H9 (cell line): ENCODE results near the gene MAGI3. TPM values are rescaled to one million over a fixed set of nuclear protein-coding genes. Genes with fewer than 3 reads are reported as not detected.

Experiments used
- DNase-seq: peaks from one replicate; pipeline ENCODE4 v3.0.0-alpha.2; 2017
- H2AFZ ChIP-seq: one replicate; pipeline ENCODE4 v1.6.1; 2013; ENCODE audit warnings: mild to moderate bottlenecking, low read length, control low read depth, moderate library complexity
- H2AK5ac ChIP-seq: 2 replicates; pipeline ENCODE4 v1.6.1; 2013; ENCODE audit warnings: low read length, control low read depth, mixed read lengths; ENCODE audit not compliant: insufficient read length
- H2BK120ac ChIP-seq: one replicate; pipeline ENCODE4 v1.6.1; 2013; ENCODE audit warnings: low read depth, mild to moderate bottlenecking, low read length, control low read depth, inconsistent platforms; ENCODE audit not compliant: poor library complexity, severe bottlenecking
- H2BK12ac ChIP-seq: 2 replicates; pipeline ENCODE4 v1.6.1; 2013; ENCODE audit warnings: low read length, control low read depth, mixed read lengths, low read depth; ENCODE audit not compliant: insufficient read length
- H2BK15ac ChIP-seq: 2 replicates; pipeline ENCODE4 v1.6.1; 2013; ENCODE audit warnings: low read depth, low read length, control low read depth
- H2BK20ac ChIP-seq: one replicate; pipeline ENCODE4 v1.6.1; 2013; ENCODE audit warnings: low read depth, mild to moderate bottlenecking, low read length, control low read depth, inconsistent platforms; ENCODE audit not compliant: poor library complexity, severe bottlenecking
- H2BK5ac ChIP-seq: 2 replicates; pipeline ENCODE4 v1.6.1; 2013; ENCODE audit warnings: low read length, control low read depth, mixed read lengths; ENCODE audit not compliant: insufficient read length
- H3K14ac ChIP-seq: 2 replicates; pipeline ENCODE4 v1.6.1; 2013; ENCODE audit warnings: low read length, control low read depth; ENCODE audit not compliant: insufficient read depth
- H3K18ac ChIP-seq: 2 replicates; pipeline ENCODE4 v1.6.1; 2013; ENCODE audit warnings: low read depth, mild to moderate bottlenecking, mixed read lengths, low read length, control low read depth; ENCODE audit not compliant: insufficient read length
- H3K23ac ChIP-seq: 2 replicates; pipeline ENCODE4 v1.6.1; 2013; ENCODE audit warnings: low read length, control low read depth, mixed read lengths, low read depth; ENCODE audit not compliant: insufficient read length
- H3K23me2 ChIP-seq: 2 replicates; pipeline ENCODE4 v1.6.1; 2013; ENCODE audit warnings: low read depth, mild to moderate bottlenecking, mixed read lengths, low read length, control low read depth; ENCODE audit not compliant: insufficient read length, poor library complexity, severe bottlenecking
- H3K27ac ChIP-seq: 2 replicates; pipeline ENCODE4 v1.5.1; 2013; ENCODE audit warnings: low read length, control low read depth, mixed read lengths, low read depth; ENCODE audit not compliant: insufficient read length
- H3K27me3 ChIP-seq: 2 replicates; pipeline ENCODE4 v1.6.1; 2013; ENCODE audit warnings: low read length, control low read depth, inconsistent platforms; ENCODE audit not compliant: insufficient read depth
- H3K4ac ChIP-seq: 2 replicates; pipeline ENCODE4 v1.6.1; 2013; ENCODE audit warnings: low read depth, mild to moderate bottlenecking, control low read depth, inconsistent platforms, low read length, moderate library complexity
- H3K4me1 ChIP-seq: 2 replicates; pipeline ENCODE4 v1.6.1; 2013; ENCODE audit warnings: low read length, control low read depth, inconsistent platforms; ENCODE audit not compliant: insufficient read depth
- H3K4me2 ChIP-seq: 2 replicates; pipeline ENCODE4 v1.6.1; 2013; ENCODE audit warnings: low read length, control low read depth, mixed read lengths; ENCODE audit not compliant: insufficient read length, insufficient read depth
- H3K56ac ChIP-seq: 2 replicates; pipeline ENCODE4 v1.6.1; 2013; ENCODE audit warnings: low read depth, mild to moderate bottlenecking, mixed read lengths, low read length, control low read depth; ENCODE audit not compliant: insufficient read length
- H3K79me1 ChIP-seq: 2 replicates; pipeline ENCODE4 v1.6.1; 2013; ENCODE audit warnings: low read depth, mild to moderate bottlenecking, moderate library complexity, low read length, control low read depth, inconsistent platforms; ENCODE audit not compliant: insufficient read depth, poor library complexity, severe bottlenecking
- H3K79me2 ChIP-seq: 2 replicates; pipeline ENCODE4 v1.6.1; 2013; ENCODE audit warnings: low read length, control low read depth, inconsistent platforms; ENCODE audit not compliant: insufficient read depth
- H3K9ac ChIP-seq: 2 replicates; pipeline ENCODE4 v1.6.1; 2013; ENCODE audit warnings: low read length, control low read depth, mixed read lengths; ENCODE audit not compliant: insufficient read length; ENCODE audit errors: extremely low read depth
- H3K9me3 ChIP-seq: one replicate; pipeline ENCODE4 v1.6.1; 2013; ENCODE audit warnings: low read depth, low read length, inconsistent platforms; ENCODE audit not compliant: control insufficient read depth
- H3T11ph ChIP-seq: one replicate; pipeline ENCODE4 v1.6.1; 2013; ENCODE audit warnings: mild to moderate bottlenecking, low read length, control low read depth, inconsistent platforms
- H4K20me1 ChIP-seq: one replicate; pipeline ENCODE4 v1.6.1; 2013; ENCODE audit not compliant: control insufficient read depth, insufficient read length, insufficient read depth
- H4K5ac ChIP-seq: 2 replicates; pipeline ENCODE4 v1.6.1; 2013; ENCODE audit warnings: low read depth, mild to moderate bottlenecking, mixed read lengths, low read length, control low read depth; ENCODE audit not compliant: insufficient read length
- H4K8ac ChIP-seq: replicated peaks from 2 replicates; pipeline ENCODE4 v1.6.1; 2013; ENCODE audit warnings: low read length, control low read depth, mixed read lengths, low read depth; ENCODE audit not compliant: insufficient read length
- H4K91ac ChIP-seq: 2 replicates; pipeline ENCODE4 v1.6.1; 2013; ENCODE audit warnings: low read depth, mild to moderate bottlenecking, moderate library complexity, mixed read lengths, low read length, control low read depth; ENCODE audit not compliant: insufficient read length
- H3K27ac Mint-ChIP-seq, 3 experiments: 2 replicates in 2 of 3; 3 replicates in 1 of 3; pipeline ENCODE4 v1.8.0; 2020 to 2021; ENCODE audit warnings: mixed read lengths in 3 of 3, mild to moderate bottlenecking in 1 of 3, moderate library complexity in 1 of 3
- H3K27me3 Mint-ChIP-seq: 2 replicates; pipeline ENCODE4 v1.8.0; 2021; ENCODE audit warnings: low read depth, mild to moderate bottlenecking, moderate library complexity, mixed read lengths
- H3K36me3 Mint-ChIP-seq, 3 experiments: 2 replicates in 2 of 3; 3 replicates in 1 of 3; pipeline ENCODE4 v1.8.0; 2020 to 2021; ENCODE audit warnings: low read depth in 3 of 3, mixed read lengths in 3 of 3; ENCODE audit not compliant: insufficient read depth in 1 of 3
- H3K4me1 Mint-ChIP-seq, 2 experiments: 2 replicates each; pipeline ENCODE4 v1.8.0; 2020; ENCODE audit warnings: mixed read lengths in 2 of 2
- H3K4me3 Mint-ChIP-seq, 2 experiments: 2 replicates in 1 of 2; 3 replicates in 1 of 2; pipeline ENCODE4 v1.8.0; 2020 to 2021; ENCODE audit warnings: mild to moderate bottlenecking in 2 of 2, mixed read lengths in 2 of 2, moderate library complexity in 1 of 2
- H3K9me3 Mint-ChIP-seq, 2 experiments: 2 replicates in 1 of 2; 3 replicates in 1 of 2; pipeline ENCODE4 v1.8.0; 2020; ENCODE audit warnings: mild to moderate bottlenecking in 2 of 2, mixed read lengths in 2 of 2, moderate library complexity in 1 of 2
- CTCF ChIP-seq: fragments of 200-600 bp; sonication (generic); conservative IDR thresholded peaks from 3 replicates; pipeline ENCODE4 v1.8.0; 2021; ENCODE audit warnings: antibody characterized with exemption, mild to moderate bottlenecking
- WGBS: extraction: QIAGEN DNeasy Blood & Tissue Kit; methylation state at CpG from one replicate; pipeline ENCODE4 v1.1.7; 2013; ENCODE audit warnings: missing lambda C conversion rate, low lambda C conversion rate, mixed read lengths; ENCODE audit not compliant: insufficient read length; ENCODE audit errors: extremely low coverage; 5-methylcytosine and 5-hydroxymethylcytosine counted together
- total RNA-seq: library from RNA; stranded (reverse); gene quantifications from 2 replicates; pipeline ENCODE4 v1.2.1, GENCODE V29; 2021

The MAGI3 gene
- total RNA-seq, 1 experiment from 2014 or later = 8.2 TPM

- TF ChIP-seq CTCF = no peak
- no peaks in the 10 kb centered on the region for H3K27me3 Mint-ChIP-seq
- no peak overlapping the region for H3K14ac ChIP-seq
- no peak overlapping the region for H2BK5ac ChIP-seq
- H2BK15ac ChIP-seq = no peak overlapping the region
- H3K79me2 ChIP-seq = no peaks in the 10 kb centered on the region
- H2BK12ac ChIP-seq = no peak overlapping the region
- no peaks in the 10 kb centered on the region; the same call in 1 of the 2 replicates for H3K4me1 ChIP-seq
- no peak overlapping the region for H2AK5ac ChIP-seq
- H2BK20ac ChIP-seq = no peak overlapping the region
- H3K27ac Mint-ChIP-seq = no peak overlapping the region
- no peak overlapping the region for H3K9ac ChIP-seq
- H3K56ac ChIP-seq = no peak overlapping the region
- no peaks in the 10 kb centered on the region for H3K23me2 ChIP-seq
- WGBS = no CpG with 5 or more reads among the region's 3 CpGs
- no peak overlapping the region for H3K18ac ChIP-seq
- no peak overlapping the region for H4K5ac ChIP-seq
- H3K79me1 ChIP-seq = no peaks in the 10 kb centered on the region
- H3K23ac ChIP-seq = no peak overlapping the region
- H4K8ac ChIP-seq = no peak overlapping the region
- H4K20me1 ChIP-seq = no peaks in the 10 kb centered on the region
- no peaks in the 10 kb centered on the region for H3K27me3 ChIP-seq
- no peak overlapping the region for H3T11ph ChIP-seq
- H3K9me3 Mint-ChIP-seq = no peaks in the 10 kb centered on the region
- H3K36me3 Mint-ChIP-seq = no peaks in the 10 kb centered on the region
- no peak overlapping the region for H3K27ac ChIP-seq
- DNase-seq = no peak
- no peak overlapping the region for H3K4me3 Mint-ChIP-seq
- no peaks in the 10 kb centered on the region for H3K9me3 ChIP-seq
- H3K4me1 Mint-ChIP-seq = peaks cover 18 to 19% of the 10 kb centered on the region in 2 experiments
- H3K4me2 ChIP-seq = no peak overlapping the region
- no peak overlapping the region for H2AFZ ChIP-seq
- H2BK120ac ChIP-seq = no peak overlapping the region
- H4K91ac ChIP-seq = no peak overlapping the region
- no peak overlapping the region for H3K4ac ChIP-seq
These were observed 47.4 kb downstream of the MAGI3 start for GRCh38 chr1:113437554-113438341.
